Measurements from ENCODE around the gene PEPD.

The PEPD gene

DNA sequence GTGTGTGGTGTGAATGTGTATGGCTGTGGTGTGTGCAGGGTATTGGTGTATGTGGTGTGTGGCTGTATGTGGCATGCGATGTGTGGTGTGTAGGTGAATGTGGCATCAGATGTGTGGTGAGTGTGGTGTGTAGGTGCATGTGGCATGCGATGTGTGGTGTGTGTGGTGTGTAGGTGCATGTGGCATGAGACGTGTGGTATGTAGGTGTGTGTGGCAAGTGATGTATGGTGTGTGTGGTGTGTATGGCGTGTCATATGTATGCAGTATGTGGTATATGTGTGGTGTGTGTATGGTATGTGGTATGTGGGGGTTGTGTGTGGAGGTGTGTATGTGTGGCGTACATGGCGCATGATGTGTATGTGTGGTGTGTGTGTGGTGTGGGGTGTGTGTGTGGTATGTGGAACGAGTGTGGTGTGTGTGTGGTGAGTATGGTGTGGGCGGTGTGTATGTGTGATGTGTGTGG, 63.4 kb downstream of the PEPD start:
- no peak for DNase-seq (ENCODE audit: low read depth)

DNA sequence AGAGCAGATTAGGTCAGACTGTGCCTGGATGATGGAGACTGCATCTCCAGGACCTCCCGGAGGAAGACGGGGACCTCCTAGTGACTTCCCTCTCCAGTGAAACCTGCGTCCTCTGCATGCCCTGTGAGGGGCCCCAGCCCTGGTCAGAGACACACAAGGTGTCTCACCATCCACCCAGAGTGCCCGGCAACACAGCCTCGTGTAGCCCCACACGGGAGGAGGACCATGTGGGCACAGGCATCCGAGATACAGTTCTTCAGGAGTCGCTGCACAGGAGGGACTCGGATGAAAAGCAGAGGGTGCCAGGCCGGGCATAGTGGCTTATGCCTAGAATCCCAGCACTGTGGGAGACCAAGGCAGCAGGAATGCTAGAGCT, 64.8 kb downstream of the PEPD start:
- DNase-seq (ENCODE audit: low read depth) = no peak

DNA sequence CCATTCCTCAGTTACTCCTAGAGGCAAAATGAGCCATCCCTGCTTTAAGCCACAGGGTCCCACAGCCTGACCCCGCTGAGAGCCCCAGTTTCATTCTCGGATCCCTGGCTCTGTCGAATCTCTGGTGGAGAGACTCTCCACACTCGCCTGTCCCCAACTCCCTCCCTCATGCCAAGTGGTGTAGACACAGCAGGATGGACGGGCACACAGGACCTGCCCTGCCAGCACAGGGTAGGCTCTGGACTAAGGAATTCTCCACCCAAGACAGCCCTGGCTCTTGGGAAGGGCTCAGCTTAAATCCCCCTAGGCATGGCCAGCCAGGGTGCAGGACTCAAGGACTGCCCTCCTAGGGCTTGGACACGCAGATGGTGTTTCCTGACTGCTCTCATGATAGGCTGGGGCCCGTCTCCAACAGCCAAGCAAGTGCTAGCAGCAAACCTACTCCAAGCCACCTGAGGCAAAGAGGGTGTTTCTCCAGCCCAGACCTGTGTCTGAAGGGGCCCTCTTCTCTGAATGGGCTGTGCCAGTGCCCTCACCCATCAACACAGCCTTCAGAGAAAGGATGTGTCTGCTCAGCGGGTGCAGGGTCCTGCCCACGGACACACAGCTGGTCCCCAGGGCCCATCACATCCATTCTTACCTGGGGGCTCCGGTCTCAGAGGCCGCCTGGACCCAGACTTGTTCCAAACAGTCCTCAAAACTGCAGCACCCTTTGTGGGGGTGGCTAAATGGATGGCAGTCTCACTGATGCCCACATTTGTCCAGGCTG, 65.3 kb downstream of the PEPD start:
- no peak for DNase-seq (ENCODE audit: low read depth)

DNA sequence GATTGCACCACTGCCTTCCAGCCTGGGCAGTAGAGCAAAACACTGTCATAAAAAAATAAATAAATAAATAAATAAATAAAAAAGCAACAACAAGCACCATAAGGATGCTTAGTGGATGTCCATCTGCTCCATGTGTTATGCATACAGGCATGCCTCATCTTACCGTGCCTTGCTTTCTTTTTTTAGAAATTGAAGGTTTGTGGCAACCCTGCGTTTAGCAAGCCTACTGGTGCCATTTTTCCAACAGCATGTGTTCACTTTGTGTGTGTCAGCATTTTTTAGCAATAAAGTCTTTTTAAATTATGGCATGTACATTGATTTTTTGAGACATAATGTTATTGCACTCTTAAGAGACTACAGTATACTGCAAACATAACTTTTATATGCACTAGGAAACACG, 68.3 kb downstream of the PEPD start:
- DNase-seq (ENCODE audit: low read depth) = no peak

DNA sequence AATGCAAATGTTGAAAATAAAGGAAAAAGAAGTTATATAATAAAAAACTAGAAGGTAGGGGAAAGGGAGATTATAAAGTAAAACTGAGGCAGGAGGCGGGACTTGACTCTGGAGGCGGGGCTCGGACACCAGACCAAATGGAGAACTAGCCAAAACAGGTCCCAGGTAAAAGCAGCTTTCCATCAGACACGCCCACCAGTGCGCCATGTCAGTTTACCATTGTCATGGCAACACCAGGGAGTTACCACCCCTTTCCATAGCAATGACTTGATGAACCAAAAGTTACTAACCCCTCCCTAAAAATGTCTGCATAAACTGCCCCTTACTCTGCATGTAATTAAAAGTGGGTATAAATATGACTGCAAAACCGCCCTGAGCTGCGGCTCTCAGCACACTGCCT, 70.9 kb downstream of the PEPD start:
- no peak for DNase-seq (ENCODE audit: low read depth)

DNA sequence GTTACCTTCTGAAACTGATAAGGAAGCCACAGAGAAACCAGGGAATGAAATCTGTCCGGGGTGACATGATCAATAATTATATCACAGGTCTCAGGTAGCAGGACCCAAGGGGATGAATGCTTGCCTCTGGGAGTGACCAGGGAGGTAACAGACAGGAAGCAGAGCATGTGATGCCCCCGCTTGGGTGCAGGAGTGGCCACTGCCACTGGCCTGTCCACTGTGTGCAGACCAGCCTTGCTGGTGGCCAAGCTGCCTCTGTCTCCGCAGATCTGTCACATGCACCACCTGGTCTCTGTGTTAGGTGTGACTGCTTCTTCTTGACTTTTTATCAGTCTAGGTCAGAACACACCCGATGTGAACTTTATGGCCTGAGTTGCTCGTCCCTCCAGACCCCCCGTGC, 71.8 kb downstream of the PEPD start:
- no peak for DNase-seq (ENCODE audit: low read depth)

DNA sequence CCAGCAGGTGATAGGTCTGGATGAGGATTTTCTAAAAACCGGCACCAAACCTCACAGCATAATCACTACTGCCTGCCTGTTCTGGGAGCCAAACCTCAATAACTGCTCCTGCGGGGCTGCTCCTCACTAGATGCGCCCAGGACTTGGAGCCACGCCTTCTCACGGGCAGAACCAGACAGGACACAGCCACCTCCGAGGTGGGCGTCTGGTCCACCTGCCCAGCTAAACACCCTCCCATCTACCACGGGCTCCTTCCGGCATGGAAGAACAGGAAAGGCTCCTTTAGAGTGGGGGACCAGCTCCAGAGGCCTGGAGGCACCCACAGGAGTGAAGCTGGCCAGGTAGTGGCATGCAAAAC, 73.5 kb downstream of the PEPD start:
- DNase-seq (ENCODE audit: low read depth) = no peak

DNA sequence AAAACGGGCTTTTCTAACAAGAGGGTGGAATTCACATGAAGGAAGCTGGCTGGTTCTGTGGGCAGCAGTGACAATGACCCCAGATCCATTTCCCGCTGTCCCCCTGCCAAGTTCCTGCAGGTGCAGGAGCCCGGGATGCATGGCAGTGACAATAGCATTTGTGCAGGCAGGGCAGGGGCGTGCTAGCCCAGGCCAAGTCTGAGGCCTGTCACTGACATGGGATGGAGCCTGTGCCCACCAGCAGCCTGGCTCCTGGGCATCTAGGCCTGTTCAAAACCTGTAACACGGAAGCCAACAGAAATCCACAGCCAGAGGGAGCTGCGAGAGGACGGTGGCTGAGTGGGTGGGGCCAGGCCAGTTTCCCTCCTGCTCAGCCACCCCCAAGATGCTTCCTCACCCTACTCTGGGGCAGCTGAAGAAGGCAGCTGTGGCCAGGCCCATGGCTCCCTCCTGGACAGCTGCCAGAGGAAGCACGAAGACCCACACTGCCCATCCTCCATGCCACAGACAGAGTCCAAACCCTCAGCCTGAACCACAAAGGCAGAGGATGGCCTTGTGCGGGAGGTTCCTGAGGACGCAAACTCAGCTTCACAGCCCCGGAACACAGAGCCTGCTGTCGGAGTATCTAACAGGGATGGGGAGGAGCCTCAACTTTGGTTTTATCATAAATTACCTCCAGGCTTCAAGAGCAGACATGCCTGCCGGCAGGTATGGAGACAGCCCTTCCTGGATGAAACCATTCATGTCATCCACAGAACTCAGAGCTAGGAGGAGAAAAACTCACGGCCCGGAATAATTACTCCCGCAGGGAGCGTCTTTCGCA, 74.0 kb downstream of the PEPD start:
- no peak for DNase-seq (ENCODE audit: low read depth)

DNA sequence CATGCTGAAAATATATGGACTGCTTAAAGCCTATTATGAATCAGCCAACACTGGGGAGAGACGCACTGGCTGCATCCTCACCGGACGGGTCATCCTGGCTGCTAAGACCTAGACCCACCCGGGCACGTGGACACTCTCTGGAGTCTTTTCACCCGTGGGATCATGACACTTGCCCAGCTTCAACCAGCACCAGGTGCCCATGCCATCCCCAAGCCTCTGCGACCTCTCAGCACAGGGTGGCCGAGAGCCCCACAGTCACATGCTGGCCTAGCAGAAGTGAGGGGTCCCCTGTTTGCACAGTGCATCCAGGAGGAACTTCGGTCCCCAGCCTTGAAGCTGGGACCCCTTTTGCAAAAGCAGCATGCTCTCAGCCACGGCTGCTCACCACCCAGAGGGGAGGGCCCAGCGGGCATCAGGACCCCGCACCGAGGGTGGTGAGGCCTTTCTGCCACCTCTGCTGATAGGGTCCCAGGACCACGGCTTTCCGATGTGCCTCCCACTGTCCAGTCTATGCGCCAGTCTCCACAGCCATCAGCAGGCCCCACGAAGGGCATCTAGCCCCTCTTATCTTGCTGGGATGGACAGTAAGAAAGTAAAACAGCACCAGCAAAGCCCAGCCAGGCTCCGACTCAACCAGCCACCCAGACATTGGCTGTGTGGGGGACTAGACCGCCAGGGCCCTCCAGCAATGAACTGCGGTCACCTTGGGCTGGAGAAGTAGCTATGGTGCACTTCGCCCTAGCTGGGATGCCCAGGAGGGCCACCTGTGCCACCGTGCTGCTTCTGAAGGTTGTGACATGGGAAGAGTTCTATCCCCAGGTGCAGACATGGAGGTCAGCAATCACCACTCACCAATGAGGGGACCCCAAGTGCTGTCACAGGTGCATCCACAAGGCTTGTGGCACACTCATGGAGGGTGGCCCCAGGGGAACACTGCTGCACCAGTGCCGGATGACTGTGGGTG, 75.0 kb downstream of the PEPD start:
- no peak for DNase-seq (ENCODE audit: low read depth)

DNA sequence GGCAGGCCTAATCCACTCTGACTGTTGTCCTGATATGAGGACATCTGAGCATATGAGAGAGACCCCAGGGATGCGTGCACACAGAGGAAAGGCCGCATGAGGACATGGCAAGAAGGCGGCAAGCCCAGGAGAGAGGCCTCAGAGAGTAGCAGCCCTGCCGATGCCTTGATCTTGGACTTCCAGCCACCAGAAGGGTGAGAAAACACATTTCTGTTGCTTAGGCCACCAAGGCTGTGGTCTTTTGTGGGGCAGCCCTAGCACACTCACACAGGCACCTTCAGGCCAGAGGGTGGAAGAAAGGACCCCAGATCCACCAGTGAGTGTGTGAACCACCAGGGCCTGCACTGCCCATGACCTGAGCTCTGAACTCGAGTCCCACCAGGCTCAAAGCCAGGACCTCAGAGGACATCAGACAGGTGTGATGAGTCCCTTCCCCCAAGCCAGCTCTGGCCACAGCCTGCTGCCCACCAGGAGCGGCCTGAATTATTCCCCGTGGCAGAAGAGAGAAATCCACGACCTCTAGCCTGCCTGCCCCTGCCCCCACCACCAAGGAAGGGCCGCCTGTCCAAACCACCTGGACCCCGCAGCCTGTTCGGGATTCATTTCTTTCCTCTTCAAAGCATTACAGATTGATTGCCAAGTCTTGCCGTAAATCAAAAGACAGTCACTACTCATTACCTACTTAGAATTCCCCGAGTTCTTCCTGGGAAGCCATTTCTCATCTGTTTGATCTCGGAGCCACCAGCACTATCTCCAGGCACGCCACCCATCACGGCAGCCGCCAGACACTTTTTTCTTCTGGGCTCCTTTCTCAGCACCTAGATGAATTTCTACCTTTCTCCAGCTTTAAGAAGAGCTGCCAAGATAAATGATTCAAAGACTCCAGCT, 75.9 kb downstream of the PEPD start:
- no peak for DNase-seq (ENCODE audit: low read depth)

DNA sequence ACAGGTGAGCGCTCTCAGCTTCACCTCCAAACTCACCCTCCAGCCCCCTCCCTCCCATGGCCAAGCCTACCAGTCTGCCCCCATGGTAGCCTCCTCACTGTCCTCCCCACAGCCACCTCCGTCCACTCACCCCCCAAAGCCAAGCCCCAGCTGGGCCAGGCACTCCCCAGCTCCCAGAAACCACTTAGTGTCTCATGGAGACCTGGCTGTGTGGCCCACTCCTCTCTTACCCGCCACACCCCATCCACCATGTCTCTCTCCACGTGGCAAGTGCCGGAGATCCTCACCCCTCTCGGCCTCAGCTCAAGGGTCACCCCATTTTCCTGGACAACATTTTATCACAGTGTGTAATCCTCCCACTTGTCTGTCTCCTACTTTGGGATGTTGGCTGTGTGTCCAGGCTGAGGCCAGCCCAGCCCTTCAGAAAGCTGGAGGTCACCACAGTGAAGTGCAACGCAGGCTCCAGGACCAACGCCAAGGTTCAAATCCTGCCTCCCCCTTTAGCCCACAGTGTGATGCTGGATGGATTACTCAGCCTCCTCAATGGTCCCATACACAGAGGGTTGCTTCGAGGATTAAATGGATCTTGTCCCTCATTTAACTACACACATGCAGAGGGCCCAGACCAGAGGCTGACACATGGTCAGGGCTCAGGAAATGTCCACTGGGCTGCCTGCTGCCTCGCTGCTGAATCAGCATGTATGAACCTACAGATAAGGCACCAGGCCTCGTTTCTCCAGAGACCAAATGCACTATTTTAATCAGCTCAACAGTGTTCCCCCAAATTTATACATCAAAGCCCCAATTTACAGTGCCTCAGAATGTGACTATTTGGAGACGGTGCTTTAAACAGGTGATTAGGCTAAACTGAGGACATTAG, 76.8 kb downstream of the PEPD start:
- DNase-seq (ENCODE audit: low read depth) = no peak

DNA sequence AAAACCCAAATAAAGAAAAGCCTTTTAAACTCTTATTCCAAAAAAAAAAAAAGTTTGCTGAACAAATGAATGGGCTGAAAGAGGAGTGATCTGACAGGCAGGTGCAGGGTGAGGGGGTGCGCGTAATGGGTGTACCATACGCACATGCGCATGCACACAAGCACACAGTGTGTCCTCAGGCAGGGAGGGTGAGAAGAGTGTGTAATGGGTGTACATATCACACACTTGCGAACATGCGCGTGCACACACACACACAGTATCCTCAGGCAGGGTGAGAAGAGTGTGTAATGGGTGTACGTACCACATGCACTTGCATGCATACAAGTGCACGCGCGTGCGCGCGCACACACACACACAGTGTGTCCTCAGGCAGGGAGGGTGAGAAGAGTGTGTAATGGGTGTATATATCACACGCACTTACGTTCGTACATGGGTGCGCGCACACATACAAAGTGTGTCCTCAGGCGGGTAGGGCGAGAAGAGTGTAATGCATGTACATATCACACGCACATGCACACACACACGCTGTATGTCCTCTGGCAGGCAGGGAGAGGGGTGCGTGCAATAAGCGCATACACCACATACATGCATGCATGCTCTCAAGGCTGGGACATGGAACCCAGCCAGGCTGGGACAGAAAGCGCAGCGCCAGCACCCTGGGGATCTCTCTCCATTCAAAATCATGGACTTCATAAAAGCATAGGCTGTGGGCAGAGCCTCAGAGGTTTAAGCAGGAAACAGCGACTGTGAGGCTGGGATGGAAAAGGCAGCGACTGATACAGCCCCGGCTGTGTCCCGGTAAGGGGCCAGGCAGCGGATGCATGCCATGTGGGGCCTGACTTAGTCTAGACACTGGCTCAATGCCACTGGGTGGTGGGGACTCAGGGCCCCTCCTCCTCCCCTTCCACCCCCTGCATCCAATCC, 77.7 kb downstream of the PEPD start:
- no peak for DNase-seq (ENCODE audit: low read depth)

DNA sequence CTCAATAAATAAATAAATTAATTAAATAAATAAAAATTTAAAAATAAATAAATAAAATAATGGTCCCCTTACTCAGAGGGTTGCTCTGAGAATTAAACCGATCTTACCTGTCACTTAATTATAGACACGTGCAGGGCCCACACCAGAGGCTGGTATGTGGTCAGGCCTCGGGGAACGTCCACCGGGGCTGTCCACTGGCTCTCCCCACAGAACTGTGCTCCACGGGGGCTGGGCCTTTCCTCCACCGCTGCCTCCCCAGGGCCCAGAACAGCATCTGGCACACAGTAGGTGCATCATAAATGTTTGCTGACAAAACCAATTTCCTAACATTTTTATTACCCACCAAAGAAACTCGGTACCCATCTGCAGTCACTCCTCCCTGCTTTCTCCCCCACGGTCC, 78.9 kb downstream of the PEPD start:
- DNase-seq (ENCODE audit: low read depth) = no peak

DNA sequence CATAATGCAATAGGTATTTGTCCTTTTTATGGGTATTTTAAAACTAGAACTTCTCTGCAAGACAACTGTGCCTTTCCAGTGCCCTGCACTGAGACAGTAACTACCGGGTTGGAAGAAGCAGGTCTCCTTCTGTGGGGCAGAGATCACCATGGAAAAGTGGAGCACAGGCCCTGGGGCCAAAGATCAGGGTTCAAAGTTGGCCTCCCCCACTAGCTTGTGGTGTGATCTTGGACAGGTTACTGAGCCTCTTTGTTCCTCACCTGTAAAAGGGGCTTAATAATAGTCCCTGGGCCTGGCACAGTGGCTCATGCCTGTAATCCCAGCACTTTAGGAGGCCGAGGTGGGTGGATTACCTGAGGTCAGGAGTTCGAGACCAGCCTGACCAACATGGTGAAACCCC, 79.8 kb downstream of the PEPD start:
- no peak for DNase-seq (ENCODE audit: low read depth)

DNA sequence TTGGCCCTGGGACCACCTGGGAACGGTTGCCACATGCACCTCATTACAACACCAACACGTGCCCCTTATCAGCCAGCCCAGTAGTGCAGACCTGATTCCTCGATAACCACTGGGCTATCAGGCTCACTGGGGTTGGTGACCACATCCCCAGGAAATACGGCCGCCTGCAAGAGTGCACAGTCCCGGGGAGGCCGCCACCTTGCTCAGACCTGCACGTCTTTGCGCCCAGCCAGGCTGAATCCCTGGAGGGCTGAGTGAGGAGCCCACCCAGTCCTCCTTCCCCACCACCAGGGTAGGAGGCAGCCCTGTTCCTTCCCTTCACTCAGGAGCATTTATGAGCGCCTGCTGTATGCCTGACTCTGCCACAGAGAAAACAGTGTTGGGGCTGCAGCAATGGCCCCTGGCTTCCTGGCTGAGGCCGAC, 80.3 kb downstream of the PEPD start:
- DNase-seq (ENCODE audit: low read depth) = no peak

DNA sequence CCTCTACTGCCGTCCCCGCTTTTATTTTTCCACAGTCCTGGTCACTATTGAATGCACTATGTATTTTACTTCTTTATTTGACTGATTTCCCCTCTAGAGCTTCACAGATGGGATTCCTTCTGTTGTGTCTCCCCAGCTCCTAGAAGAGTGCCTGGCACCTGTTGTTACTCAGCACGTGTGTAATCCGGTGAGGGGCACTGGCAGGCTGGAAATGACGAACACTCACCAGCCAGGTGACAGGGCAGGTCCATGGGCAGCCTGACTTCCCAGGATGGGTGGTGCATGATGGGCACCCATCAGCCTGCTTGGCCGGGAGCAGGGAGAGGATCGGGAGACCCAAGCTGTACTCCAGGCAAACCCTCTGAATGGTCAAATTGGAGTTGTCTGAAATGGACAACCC, 80.9 kb downstream of the PEPD start:
- DNase-seq (ENCODE audit: low read depth) = no peak

DNA sequence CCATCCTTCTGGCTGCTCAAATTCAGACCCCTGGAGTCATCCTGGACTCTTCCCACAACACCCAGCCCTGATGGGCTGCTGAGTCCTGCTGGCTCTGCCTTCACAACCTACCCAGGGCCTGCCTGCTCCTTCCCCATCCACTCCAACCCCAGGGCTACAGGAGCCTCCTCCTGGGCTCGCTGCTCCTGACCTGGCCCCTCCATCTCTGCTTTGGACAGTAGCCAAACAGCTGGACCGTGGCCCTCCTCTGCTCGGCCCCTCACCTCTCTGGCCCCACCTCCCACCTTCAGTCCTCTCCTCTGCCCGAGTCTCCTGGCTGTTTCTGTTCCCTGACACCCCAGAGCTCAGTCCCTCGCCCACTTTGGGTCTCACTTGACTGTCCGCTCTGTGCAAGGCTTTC, 81.3 kb downstream of the PEPD start:
- DNase-seq (ENCODE audit: low read depth) = no peak

DNA sequence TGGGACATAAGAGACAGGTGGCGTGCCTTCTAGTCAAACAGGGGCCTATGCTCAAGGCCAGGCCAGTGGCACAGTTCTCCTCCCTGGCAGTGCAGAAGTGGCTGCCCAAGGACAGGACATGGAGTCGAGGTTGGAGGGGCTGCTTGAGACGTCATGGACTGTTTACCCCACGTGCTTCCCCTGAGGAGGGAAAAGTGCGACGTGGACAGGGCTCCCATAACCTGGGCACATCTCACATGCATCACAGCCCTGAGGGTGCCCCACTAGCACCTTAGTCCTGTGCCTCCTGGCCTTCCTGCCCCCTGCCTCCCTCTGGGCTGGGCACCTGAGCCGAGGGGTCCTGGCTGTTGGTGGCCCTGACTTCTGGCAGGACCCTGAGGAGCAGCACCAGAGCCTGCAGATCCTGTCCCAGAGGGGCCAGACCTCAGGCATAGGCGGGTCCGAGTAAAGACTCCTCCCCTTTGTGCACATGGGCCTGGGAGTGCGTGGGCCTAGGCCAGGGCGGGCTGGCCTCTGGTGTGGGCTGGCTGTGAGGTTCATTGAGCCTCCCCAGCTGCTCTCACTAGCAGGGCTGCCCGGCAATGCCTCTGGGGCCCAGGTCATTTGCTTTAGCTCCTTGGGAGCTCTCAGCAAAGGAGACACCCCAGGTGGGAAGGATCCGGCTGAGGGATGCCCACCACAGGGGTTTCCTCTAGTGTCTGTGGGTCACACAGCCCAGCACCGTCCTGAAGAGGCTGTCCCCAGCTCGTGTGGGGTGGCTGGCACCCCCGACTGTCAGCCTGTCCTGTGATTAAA, 82.4 kb downstream of the PEPD start:
- DNase-seq (ENCODE audit: low read depth) = no peak
